Stimulated activated CD4-positive, alpha-beta T cell treated with anti-CD3 and anti-CD28 coated beads, TNF-alpha, amount 100 ng/mL, for 1 hour (primary cell): ENCODE results near the gene MRNIP.

Source experiments
- DNase-seq, 3 donors: peaks; one replicate each; pipeline ENCODE4 v3.0.0-alpha.2; 2020; ENCODE audit warnings: low read depth in 3 of 3, low spot score in 1 of 3

The MRNIP gene

GRCh38 chr5:179805529-179806249, 52.9 kb downstream of the MRNIP start:
- no peak for DNase-seq

DNA sequence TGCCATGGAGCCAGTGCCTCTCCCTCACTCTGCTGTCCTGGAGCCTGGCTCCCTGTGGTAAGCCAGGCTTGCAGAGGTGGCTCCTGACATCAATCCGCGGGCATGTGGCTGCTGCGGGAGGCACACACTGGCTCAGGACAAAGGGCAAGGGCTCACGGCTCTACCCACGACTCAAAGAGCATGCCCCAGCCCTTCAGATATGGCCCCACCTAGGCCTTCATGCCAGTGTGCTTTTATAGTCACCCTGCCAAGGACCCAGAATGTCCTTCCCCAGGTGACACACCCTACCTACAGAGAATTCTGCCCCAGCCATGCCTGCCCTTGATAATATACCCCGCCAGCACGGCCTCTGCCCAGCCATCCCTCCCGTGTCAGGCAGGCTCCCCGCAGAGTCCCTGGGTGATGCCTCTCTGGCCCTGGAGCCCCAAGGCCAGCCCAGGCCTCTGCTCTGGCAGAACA, 53.5 kb downstream of the MRNIP start:
- DNase-seq: no peak

DNA sequence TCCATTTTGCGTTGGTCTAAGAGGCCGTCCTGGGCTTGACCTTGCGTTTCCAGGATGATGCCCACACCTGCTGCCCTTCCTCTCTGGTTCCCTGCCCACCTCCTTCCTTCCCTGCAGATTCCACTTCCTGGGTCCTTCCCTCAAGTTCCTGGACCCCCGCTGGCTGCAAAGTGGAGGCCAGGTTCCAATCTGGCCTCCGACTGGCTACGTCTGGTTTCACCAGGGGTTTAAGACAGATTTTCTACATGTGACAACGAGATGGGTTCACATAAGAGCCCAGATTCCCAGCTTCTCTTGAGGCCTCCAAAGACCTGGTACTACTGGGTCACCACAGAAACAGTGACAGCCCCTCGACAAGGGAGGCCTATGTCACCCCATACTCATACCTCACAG, 54.1 kb downstream of the MRNIP start:
- no peak for DNase-seq

DNA sequence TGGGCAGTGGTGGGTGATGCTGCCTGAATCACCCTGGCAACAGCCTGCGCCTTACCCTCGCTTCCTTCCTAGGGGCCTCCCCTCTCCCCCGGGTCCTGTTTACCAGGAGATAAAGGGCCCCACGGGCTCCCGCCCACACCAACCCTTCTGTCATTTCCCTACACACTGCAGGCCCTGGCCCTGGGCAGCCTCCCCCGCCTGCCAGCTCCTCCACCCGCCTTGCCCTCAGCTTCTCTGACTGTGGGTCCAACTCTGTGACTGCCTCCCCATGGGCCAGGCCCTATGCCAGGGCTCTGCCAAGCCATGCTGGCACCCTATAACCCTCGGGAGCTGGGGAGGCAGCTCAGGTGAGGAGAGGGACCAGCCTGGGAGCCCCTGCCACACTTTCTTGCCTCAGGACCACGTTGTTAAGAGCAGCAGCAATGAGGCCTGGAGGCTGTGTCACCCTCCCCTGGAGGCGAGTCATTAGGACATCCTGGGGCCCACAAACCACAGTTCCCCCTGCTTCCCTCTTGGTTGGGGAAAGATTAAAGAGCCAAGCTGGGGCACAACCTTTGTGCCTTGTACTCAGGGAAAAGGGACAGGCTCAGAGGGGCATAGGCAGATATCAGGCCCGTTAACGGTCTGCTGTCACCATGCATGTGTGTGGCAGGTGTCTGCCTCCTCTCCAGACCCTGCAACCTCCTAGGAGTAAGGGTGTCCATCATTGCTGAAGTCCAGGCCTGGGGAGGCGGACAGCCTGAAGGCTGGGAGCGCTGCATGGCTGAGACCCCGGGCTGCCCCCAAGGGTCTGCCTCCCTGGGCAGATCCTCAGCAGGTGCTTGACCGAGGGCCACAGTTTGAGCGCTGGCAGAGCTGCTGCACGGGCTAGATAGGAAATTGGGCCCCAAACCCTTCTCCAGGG, 54.7 kb downstream of the MRNIP start:
- DNase-seq: no peak

GRCh38 chr5:179802950-179803562, 55.6 kb downstream of the MRNIP start:
- no peak for DNase-seq

- no peak for DNase-seq
Observed at GRCh38 chr5:179802207-179802883, 56.3 kb downstream of the MRNIP start.

GRCh38 chr5:179801304-179802206, 57.1 kb downstream of the MRNIP start:
- peak; percentile 63 to 84 (median 67) for DNase-seq

DNA sequence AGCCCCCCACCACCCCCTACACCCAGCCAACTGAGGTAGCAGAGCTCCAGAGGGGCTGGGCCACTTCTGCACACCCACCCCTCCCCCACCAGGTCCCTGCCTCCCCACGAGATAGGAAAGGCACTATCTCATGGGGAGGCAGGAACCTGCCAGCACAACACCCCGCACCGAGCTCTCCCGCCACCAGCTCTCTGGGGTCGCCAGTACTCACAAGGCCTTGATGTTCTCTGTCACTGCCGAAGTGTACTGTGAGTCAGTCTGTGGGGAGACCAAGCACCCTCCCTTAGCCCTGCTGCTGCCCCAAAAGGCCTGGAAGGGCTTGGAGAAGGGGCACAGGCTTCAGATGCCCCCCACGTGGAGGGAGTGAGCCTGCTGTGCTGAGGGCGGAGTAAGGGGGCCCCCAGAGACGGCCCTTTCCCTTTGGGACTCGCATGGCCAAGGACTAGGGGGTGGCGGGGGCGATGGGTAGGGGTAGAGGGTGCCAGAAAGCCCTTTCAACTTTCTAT, 57.9 kb downstream of the MRNIP start:
- no peak for DNase-seq

DNA sequence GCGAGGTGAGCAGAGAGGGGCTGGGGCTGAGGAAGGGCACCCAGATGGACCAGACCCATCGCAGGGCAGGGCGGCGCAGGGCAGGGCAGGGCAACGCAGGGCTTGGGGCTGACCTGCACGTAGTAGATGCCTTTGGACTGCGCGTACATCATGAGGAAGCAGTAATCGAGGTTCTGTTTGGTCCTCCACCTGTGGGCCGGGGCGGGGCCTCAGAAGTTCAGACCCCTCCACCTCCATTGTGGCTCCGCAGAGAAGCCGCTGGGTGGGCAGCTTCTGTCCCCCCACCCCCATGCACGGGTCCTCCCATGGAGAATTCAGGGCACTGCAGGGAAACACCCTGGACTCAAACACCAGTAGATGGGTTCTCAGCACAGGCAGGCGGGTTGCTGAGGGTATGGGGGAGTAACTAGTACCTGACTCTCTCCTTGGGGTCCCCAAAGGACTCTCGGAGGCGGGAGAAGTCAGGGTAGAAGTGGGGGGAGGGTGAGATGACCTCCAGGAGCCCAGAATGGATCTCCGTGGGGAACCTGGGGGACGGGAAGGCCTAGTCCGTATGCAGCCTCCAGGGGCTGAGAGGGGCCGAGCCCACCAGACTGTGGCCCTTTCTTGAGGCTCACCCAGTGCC, 58.4 kb downstream of the MRNIP start:
- no peak for DNase-seq

- no peak for DNase-seq
Observed at GRCh38 chr5:179799644-179799973, 59.0 kb downstream of the MRNIP start.

GRCh38 chr5:179798771-179799643, 59.6 kb downstream of the MRNIP start:
- DNase-seq: no peak

GRCh38 chr5:179798144-179798770, 60.4 kb downstream of the MRNIP start:
- no peak for DNase-seq

GRCh38 chr5:179797741-179798140, 60.9 kb downstream of the MRNIP start:
- DNase-seq: no peak

- no peak for DNase-seq
Observed at GRCh38 chr5:179796877-179797608, 61.6 kb downstream of the MRNIP start.

DNA sequence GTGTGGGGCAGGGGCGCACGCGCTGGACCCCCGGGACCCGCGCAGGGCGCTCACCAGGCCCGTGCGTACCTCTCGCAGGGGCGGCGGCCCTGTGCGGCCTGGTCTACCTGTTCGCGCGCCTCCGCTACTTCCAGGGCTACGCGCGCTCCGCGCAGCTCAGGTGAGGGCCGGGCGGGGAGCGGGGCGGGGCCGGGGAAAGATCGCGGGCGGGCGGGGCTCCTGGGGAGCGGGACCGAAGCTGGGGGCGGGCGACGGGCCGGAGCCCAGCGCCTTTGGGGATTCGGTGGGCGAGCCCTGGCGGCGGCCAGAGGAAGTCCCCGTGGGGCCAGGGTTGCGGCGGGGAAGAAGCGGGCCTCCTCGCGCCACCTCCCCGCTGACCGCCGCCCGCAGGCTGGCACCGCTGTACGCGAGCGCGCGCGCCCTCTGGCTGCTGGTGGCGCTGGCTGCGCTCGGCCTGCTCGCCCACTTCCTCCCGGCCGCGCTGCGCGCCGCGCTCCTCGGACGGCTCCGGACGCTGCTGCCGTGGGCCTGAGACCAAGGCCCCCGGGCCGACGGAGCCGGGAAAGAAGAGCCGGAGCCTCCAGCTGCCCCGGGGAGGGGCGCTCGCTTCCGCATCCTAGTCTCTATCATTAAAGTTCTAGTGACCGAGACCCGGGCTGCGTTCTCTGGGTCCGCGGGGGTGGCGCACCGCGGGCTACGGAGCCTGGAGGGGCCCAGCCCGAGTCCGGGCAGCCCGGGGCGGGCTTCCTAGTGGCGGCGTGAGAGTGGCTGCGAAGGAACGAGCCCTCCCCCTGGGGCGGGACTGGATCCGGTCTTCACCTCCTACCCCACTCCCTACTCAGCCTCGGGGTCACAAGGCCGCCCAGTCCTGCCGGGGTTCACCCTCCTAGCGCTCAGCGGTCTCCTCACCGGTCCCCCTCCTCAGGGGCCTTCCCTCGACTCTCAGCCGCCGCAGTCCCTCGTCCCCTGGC, 62.5 kb downstream of the MRNIP start:
- peak; percentile 31 to 51 (median 36) for DNase-seq

DNA sequence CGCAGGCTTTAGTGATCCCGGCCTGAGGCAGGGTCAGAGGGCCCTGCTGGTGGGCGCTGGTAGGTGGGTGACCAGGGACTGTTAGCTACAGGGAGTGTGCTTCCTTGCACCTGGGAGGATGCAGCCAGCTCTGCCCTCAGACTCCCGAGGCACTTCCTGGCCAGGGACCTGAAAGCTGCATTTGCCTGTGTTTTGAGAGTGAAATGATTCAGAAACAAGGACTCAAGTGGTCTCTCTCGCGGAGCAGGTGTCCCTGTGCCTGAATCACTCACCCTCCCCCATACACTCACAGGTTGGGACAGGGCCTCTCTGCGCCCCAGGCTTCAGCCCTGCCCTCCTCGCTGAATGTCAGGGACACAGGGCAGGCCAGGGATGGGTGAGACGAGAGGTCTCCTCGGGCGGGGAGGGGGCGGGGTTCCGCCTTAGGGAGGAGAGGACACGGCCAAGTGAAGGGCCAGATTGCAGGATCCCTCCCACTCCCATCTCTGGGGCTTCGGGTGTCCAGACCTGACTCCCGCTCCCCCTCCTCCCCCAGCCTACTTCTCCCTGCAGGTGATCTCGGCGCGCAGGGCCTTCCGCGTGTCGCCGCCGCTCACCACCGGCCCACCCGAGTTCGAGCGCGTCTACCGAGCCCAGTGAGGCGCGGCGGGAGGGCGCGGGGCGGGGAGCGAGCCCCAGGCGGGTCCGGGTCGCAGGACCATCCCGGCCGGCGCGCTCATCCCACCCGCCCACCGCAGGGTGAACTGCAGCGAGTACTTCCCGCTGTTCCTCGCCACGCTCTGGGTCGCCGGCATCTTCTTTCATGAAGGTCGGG, 63.4 kb downstream of the MRNIP start:
- DNase-seq: no peak
